ENCODE results near the gene ABHD1. TPM values are rescaled to one million over a fixed set of nuclear protein-coding genes. Genes with fewer than 3 reads are reported as not detected.

The ABHD1 gene
- total and polyA plus RNA-seq, 2 experiments from 2014 or later = 0.38 to 0.55 TPM

GRCh38 chr2:27145682-27146081, 22.1 kb downstream of the ABHD1 start (continued):
- TF ChIP-seq REST (IDR thresholded peaks at IDR 0.05; ENCODE audit: unreplicated experiment) = no peak
- no peak for TF ChIP-seq POLR2AphosphoS5 (IDR thresholded peaks at IDR 0.05; ENCODE audit: low read depth)
- TF ChIP-seq ZNF331 (CRISPR knock-in tag; IDR thresholded peaks at IDR 0.05; ENCODE audit: low read depth) = no peak
- TF ChIP-seq STAT1 (IDR thresholded peaks at IDR 0.05; ENCODE audit: unreplicated experiment) = no peak
- no peak for TF ChIP-seq ZNF114 (CRISPR knock-in tag; IDR thresholded peaks at IDR 0.05)
- TF ChIP-seq CTCF (conservative IDR thresholded peaks at IDR 0.05; ENCODE audit: low read depth in 2 of 2) = no peak

DNA sequence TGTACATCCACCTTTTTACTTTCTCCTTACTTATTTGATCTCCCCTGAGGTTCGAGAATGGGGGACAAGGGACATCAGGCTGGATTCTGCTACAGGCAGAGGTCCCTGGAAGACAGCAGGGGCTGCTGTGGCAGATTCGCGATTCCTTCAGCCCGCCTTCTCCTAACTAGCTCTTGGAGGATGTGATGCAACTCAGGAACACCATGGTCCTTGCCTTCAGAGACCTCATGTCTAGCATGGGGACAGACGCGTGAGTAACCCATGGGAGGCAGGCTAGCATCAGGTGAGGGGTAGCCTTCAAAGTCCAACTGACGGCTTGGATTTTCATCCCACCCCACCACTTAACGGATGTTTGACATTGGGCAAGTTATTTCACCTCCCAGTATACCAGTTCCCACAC, 24.3 kb downstream of the ABHD1 start:
- Histone ChIP-seq H3F3A (replicated peaks; ENCODE audit: low read depth) (no peaks in the 10 kb centered on the region), H3K27ac (ENCODE audit: low read depth) (no peak overlapping the region), H3K27me3 (ENCODE audit: insufficient read depth) (no peaks in the 10 kb centered on the region), H3K4me3 (no peak overlapping the region), H2AFZ (no peak overlapping the region), H3K79me2 (replicated peaks; ENCODE audit: insufficient read depth) (no peaks in the 10 kb centered on the region), H3K9me2 (ENCODE audit: insufficient read depth) (no peaks in the 10 kb centered on the region), H3K4me2 (no peak overlapping the region), H4K20me1 (replicated peaks; ENCODE audit: insufficient read depth) (no peaks in the 10 kb centered on the region), H3K4me1 (ENCODE audit: insufficient read depth) (no peaks in the 10 kb centered on the region), H3K36me3 (ENCODE audit: insufficient read depth) (no peaks in the 10 kb centered on the region)
- H3K4me1 Mint-ChIP-seq = no peaks in the 10 kb centered on the region
- no peak overlapping the region for H3K27ac Mint-ChIP-seq
- ATAC-seq = no peak
- H3K9me3 Mint-ChIP-seq = no peaks in the 10 kb centered on the region
- no peak for DNase-seq (ENCODE audit: low spot score)
- H3K27me3 Mint-ChIP-seq (ENCODE audit: insufficient read depth, low read depth, poor library complexity) = peaks cover 5% of the 10 kb centered on the region
- no peaks in the 10 kb centered on the region for H3K36me3 Mint-ChIP-seq (ENCODE audit: low read depth)
- H3K4me3 Mint-ChIP-seq = no peak overlapping the region
- TF ChIP-seq STAT1 (IDR thresholded peaks at IDR 0.05; ENCODE audit: unreplicated experiment) (no peak), ZNF114 (CRISPR knock-in tag; IDR thresholded peaks at IDR 0.05) (no peak), EZH2 (IDR thresholded peaks at IDR 0.05; ENCODE audit: low read depth, unreplicated experiment) (no peak), NANOG (IDR thresholded peaks at IDR 0.05; ENCODE audit: borderline replicate concordance) (no peak), ETS1 (IDR thresholded peaks at IDR 0.05) (no peak), ZNF331 (CRISPR knock-in tag; IDR thresholded peaks at IDR 0.05; ENCODE audit: low read depth) (no peak), REST (IDR thresholded peaks at IDR 0.05; ENCODE audit: unreplicated experiment) (no peak), CTCF (conservative IDR thresholded peaks at IDR 0.05; ENCODE audit: low read depth in 2 of 2) (no peak), POLR2AphosphoS5 (IDR thresholded peaks at IDR 0.05; ENCODE audit: low read depth) (no peak), EZH2phosphoT487 (IDR thresholded peaks at IDR 0.05; ENCODE audit: unreplicated experiment) (no peak), CREB1 (CRISPR knock-in tag; IDR thresholded peaks at IDR 0.05; ENCODE audit: low read depth) (no peak), JUNB (IDR thresholded peaks at IDR 0.05; ENCODE audit: unreplicated experiment) (no peak)

Measured in GM23338 (cell line).